HG03378 (cell line): ENCODE results near the gene ZNF282.
"Not testable (repeated sequence)": the region's sequence is repeated elsewhere in the genome, so short reads cannot be mapped to it uniquely, and the experiment has no call there.

ENCODE experiments used
- ATAC-seq: cut with Tn5 transposase; IDR thresholded peaks from one replicate; pipeline ENCODE4 v1.9.1; 2021; ENCODE audit warnings: mild to moderate bottlenecking, moderate library complexity; ENCODE audit not compliant: unreplicated experiment

ZNF282 gene

DNA sequence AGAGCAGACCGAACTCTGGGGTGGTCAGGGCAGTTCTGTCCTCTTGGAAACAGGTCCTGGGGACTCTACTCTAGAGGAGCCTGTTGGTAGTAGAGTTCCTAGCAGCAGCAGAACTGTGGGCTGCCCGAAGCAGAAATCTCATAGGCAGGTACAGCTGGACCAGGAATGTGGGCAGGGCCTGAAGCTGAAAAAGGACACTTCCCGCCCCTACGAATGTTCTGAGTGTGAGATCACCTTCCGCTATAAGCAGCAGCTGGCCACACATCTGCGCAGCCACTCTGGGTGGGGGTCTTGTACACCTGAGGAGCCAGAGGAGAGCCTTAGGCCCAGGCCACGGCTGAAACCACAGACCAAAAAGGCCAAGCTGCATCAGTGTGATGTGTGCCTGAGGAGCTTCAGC is 58.3 kb downstream of the ZNF282 start:
- no peak for ATAC-seq

DNA sequence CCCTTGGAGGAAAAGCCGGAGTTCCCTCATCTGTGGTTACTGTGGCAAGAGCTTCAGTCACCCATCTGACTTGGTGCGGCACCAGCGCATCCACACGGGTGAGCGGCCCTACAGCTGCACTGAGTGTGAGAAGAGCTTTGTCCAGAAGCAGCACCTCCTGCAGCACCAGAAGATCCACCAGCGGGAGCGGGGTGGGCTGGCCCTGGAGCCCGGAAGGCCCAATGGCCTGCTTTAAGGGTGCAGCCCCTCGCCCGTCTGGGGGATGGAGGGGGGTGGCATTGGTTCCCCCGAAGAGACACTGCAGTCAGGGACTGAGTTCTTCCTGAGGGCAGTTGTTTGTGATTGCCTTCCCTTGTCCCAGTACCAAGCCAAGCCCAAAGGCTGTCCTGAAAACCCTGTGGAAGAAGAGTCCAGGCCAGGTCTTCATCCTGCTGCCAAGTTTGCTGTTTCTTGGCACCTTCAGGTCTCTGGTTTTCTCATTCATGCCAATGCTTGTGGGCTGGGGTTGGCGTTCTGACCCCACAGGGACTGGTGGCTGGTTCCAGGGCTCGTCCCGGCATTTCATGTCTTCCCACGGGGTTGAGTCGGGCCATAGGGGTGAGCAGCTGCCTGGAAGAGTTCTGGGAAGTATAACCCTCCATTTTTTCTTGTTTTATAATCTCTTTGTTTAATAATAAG is 59.0 kb downstream of the ZNF282 start:
- no peak for ATAC-seq

DNA sequence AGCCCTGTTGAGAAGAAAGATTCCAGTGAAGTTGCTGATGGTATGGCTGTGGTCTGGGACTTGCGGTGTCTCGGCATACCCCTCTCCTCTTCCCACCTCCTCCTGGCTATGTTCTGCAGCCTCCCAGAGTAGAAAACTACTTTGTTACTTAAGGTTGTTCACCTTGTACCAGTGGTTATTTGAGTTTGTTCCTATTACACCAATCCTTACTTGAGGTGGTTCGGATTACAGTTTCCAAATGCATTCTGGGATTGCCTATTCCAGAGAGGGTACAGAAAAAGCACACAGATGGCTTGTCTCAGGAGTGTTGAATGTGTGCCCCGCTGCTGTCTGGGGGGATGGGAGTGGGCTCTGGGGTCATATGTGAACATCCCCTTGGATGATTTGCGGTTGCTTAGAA is 59.8 kb downstream of the ZNF282 start:
- ATAC-seq, result no peak

DNA sequence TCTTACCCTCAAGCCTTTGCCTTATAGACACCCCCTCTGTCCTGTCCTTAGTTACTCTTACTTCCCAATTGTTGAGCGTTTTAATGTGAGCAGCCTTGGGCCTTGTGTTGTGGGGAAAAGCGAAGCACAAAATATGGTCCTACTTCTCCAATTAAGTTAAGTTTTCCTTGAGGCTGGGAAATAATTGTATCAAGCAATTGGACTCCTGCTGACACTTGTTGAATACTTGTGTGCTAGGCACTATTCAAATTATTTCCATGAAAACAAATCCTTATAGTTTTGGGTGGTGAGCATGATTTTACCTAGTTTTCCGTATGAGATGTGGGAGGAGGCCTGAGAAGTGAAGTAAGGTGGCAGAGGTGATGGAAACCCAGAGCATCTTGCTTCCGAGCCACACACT is 61.2 kb downstream of the ZNF282 start:
- ATAC-seq, result no peak

DNA sequence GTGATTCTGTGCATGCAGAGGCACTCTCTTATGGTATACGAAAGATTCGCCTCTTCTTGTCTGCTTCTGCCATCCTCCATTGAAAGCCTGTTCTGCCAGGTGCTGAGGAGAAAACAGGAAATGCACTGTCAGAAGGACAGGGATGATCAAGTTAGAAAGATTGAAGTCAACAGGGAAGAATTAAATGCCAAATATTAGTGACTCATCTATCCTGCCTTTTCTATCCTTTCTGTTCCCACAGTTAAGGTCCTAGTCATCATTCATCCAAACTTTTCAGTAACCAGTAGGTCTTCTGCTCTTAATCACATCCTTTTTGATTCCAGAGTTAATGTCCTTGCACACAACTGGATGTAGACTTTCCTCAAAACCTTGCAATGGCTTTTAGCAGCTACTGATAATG is 61.8 kb downstream of the ZNF282 start:
- ATAC-seq, result no peak

DNA sequence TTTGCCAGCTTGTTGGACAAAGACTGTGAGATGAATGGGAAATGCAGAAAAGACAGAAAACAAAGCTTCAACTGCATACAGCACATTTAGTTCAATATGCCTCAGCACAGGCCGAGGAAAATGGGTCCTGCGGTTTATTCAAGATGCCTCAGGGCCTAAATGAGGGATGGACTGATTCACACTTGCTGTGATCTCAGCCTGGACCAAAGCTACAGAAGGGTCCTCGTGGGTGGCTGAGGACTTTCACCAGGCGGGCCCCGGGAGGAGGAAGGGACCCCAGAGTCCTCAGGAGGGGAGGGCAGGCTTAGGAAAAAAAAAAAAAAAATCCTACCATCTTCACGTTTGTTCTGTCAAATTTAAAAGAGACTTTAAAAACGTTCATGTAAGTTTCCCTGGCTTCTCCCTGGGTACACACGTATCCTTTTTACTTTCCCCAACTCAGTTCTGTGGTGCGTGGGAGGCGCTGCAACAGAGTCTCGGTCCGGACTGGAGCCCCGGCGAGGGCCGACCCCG is 66.0 kb downstream of the ZNF282 start:
- peak; percentile 33 for ATAC-seq

DNA sequence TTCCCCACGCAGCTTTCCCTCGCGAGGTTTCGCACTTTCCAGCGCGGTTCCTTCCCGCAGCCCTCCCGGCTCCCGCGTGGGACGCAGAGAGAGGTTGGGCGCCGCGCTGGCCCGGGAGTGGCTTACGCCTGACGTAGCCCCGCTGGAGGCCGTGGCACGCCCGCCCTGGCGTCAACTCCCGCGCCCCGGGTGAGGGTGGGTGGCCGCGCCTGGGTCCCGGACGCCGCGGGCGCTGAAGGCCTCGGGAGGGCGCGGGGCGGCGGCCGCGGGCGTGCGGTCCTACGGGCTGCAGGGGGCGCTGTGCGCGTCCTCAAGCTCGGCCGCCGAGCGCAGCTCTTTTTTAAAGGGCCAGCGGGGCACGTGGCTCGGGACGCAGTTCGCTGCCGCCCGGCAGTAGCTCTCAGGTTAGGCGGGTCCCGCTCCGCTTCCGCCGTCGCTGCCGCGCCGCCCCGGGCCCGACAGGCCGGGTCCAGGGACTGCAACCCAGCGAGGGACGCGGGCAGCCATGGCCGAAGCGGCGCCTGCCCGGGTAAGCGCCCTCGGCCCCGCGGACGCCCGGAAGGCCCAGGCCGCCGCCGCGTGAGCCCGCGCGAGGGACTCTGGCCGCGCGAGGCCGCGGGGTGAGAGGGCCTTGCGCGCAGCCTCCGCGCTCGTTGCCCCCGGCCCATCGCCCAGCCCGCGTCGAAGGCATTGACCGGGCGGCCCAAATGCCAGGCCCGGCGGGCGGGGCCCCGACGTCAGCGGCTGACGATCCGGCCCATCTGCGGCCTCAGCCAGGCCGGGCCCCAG is 66.7 kb downstream of the ZNF282 start, which contains the start of gene ZNF783:
ZNF783 (plus strand) TSS at position 368 of the 789 bp plus-strand sequence; CDS start at position 506, 138 bp downstream.
- ATAC-seq, result peak; percentile 76

DNA sequence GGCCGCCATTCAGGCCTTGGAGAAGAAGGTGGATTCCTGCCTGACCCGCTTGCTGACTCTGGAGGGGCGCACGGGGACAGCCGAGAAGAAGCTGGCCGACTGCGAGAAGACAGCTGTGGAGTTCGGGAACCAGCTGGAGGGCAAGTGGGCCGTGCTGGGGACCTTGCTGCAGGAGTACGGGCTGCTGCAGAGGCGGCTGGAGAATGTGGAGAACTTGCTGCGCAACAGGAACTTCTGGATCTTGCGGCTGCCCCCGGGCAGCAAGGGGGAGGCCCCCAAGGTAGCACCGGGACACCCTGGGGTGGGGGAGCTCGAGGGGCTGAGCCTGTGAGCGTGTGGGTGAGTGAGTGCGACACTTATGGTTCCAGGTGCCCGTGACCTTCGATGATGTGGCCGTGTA is 71.1 kb downstream of the ZNF282 start:
- no peak for ATAC-seq

DNA sequence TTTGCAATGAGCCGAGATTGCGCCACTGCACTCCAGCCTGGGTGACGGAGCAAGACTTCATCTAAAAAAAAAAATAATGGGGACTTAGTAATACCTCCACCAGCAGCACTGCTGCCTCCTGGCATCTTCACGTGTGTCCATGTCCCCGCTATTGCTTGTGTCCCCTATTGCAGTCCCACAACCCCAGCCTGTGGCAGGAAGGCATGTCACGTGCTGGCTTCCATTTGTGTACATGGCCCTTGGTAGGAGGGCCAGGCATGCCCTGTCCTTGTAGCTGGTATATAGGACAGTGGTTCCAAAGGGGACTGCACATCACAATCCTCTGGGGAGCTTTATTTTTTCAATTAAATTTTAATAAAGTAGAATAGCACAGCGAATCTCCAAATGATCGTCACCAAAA is 72.4 kb downstream of the ZNF282 start:
- no peak for ATAC-seq

DNA sequence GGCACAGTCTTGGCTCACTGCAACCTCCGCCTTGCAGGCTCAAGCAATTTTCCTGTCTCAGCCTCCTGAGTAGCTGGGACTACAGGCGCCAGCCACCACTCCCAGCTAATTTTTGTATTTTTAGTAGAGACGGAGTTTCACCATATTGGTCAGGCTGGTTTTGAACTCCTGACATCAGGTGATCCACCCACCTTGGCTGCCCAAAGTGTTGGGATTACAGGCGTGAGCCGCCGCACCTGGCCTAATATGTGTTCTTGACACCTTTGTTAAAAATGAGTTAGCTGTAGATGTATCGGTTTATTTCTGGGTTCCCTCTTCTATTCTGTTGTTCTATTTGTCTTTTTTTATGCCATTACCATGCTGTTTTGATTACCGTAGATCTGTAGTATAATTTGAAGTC is 79.1 kb downstream of the ZNF282 start:
- not testable (repeated sequence) for ATAC-seq
